CD8-positive, alpha-beta memory T cell (primary cell): ENCODE results near the gene FGF5. TPM values are rescaled to one million over a fixed set of nuclear protein-coding genes. Genes with fewer than 3 reads are reported as not detected.
A peak's percentile ranks its signal among the peaks of the same experiment; 100 is the strongest.

ENCODE experiments used
- CTCF ChIA-PET: fragments of 350-600 bp; sonication (Branson Sonifier 250); formaldehyde crosslinking; loops from one replicate; lab custom pipeline; 2021; ENCODE audit warnings: antibody characterized with exemption; lab: Charles Lee
- POLR2A ChIA-PET: fragments of 350-600 bp; sonication (Branson Sonifier 250); formaldehyde crosslinking; loops from one replicate; lab custom pipeline; 2021; ENCODE audit warnings: antibody characterized with exemption; lab: Charles Lee
- DNase-seq, 5 donors: peaks; one replicate each; pipeline versions ENCODE4 v3.0.0 to v3.0.0-alpha.2; 2020 to 2022; ENCODE audit warnings: mixed read lengths in 1 of 5
- H3K27ac ChIP-seq: one replicate; pipeline ENCODE4 v1.7.0; 2013; ENCODE audit warnings: low read depth, mild to moderate bottlenecking, low read length, moderate library complexity
- H3K27me3 ChIP-seq: 2 replicates; pipeline ENCODE4 v1.7.0; 2013; ENCODE audit warnings: low read length, mild to moderate bottlenecking; ENCODE audit not compliant: insufficient read depth, poor library complexity, severe bottlenecking
- H3K36me3 ChIP-seq: 2 replicates; pipeline ENCODE4 v1.7.0; 2013; ENCODE audit warnings: mild to moderate bottlenecking, low read length, moderate library complexity; ENCODE audit not compliant: insufficient read depth
- H3K4me1 ChIP-seq: 2 replicates; pipeline ENCODE4 v1.7.0; 2013; ENCODE audit warnings: mild to moderate bottlenecking, low read length, moderate library complexity; ENCODE audit not compliant: insufficient read depth
- H3K4me3 ChIP-seq: 2 replicates; pipeline ENCODE4 v1.7.0; 2013; ENCODE audit warnings: mild to moderate bottlenecking, low read length
- H3K9me3 ChIP-seq: 2 replicates; pipeline ENCODE4 v1.7.0; 2013; ENCODE audit warnings: mild to moderate bottlenecking, low read length
- H3K27ac Mint-ChIP-seq, 8 donors: one replicate each; pipeline ENCODE4 v1.8.0; 2020 to 2021; ENCODE audit warnings: mixed read lengths in 8 of 8, mild to moderate bottlenecking in 6 of 8, inconsistent platforms in 3 of 8, moderate library complexity in 3 of 8
- H3K27me3 Mint-ChIP-seq, 2 donors: one replicate each; pipeline ENCODE4 v1.8.0; 2020 to 2021; ENCODE audit warnings: mixed read lengths in 2 of 2, mild to moderate bottlenecking in 1 of 2, moderate library complexity in 1 of 2
- H3K36me3 Mint-ChIP-seq, 3 donors: one replicate each; pipeline ENCODE4 v1.8.0; 2020 to 2021; ENCODE audit warnings: mixed read lengths in 3 of 3, inconsistent platforms in 1 of 3, mild to moderate bottlenecking in 1 of 3
- H3K4me1 Mint-ChIP-seq, 3 donors: one replicate each; pipeline ENCODE4 v1.8.0; 2020 to 2021; ENCODE audit warnings: mixed read lengths in 3 of 3, inconsistent platforms in 1 of 3, mild to moderate bottlenecking in 1 of 3
- H3K4me3 Mint-ChIP-seq, 7 donors: one replicate each; pipeline ENCODE4 v1.8.0; 2020 to 2021; ENCODE audit warnings: mixed read lengths in 7 of 7, mild to moderate bottlenecking in 6 of 7, moderate library complexity in 4 of 7, inconsistent platforms in 2 of 7
- H3K9me3 Mint-ChIP-seq, 5 donors: one replicate each; pipeline ENCODE4 v1.8.0; 2020 to 2022; ENCODE audit warnings: mixed read lengths in 5 of 5, mild to moderate bottlenecking in 3 of 5, moderate library complexity in 2 of 5, inconsistent platforms in 1 of 5
- polyA plus RNA-seq: library from polyadenylated mRNA; unstranded; fragments of 300-500 nt; fragmentation: Illumina TruSeq; gene quantifications from one replicate; pipeline ENCODE4 v1.2.3, GENCODE V29; 2021
- total RNA-seq, 2 experiments: library from RNA; stranded (reverse); gene quantifications; one replicate each; pipeline ENCODE4 v1.2.3, GENCODE V29; 2021

Gene FGF5
- total and polyA plus RNA-seq, 3 experiments from 2014 or later, result not detected

- Mint-ChIP-seq H3K27me3 (peaks cover 40 to 65% of the 10 kb centered on the region in 2 donors), H3K4me1 (no peaks in the 10 kb centered on the region), H3K4me3 (no peak overlapping the region), H3K36me3 (no peaks in the 10 kb centered on the region), H3K9me3 (no peaks in the 10 kb centered on the region), H3K27ac (no peak overlapping the region)
- no peaks in the 10 kb centered on the region for H3K9me3 ChIP-seq
- no peaks in the 10 kb centered on the region for H3K27me3 ChIP-seq
- ChIA-PET POLR2A (no interaction called here), CTCF (no interaction called here)
- no peaks in the 10 kb centered on the region for H3K4me1 ChIP-seq
- no peak for DNase-seq
- H3K36me3 ChIP-seq, result no peaks in the 10 kb centered on the region
- H3K27ac ChIP-seq, result no peak overlapping the region
- no peak overlapping the region for H3K4me3 ChIP-seq
Measured at GRCh38 chr4:80257851-80258250, 8.6 kb upstream of the FGF5 start.

GRCh38 chr4:80259012-80259411 lies 7.5 kb upstream of the FGF5 start:
- Mint-ChIP-seq H3K27ac (no peak overlapping the region), H3K4me1 (peaks cover 0 to 1% (median 0%) of the 10 kb centered on the region in 3 donors), H3K36me3 (no peaks in the 10 kb centered on the region), H3K27me3 (peaks cover 49 to 73% of the 10 kb centered on the region in 2 donors), H3K4me3 (no peak overlapping the region), H3K9me3 (no peaks in the 10 kb centered on the region)
- H3K27ac ChIP-seq, result no peak overlapping the region
- no peak for DNase-seq
- H3K27me3 ChIP-seq, result no peaks in the 10 kb centered on the region
- no peaks in the 10 kb centered on the region for H3K4me1 ChIP-seq
- CTCF ChIA-PET, result no interaction called here
- POLR2A ChIA-PET, result no interaction called here
- no peak overlapping the region for H3K4me3 ChIP-seq
- H3K36me3 ChIP-seq, result no peaks in the 10 kb centered on the region
- H3K9me3 ChIP-seq, result no peaks in the 10 kb centered on the region

GRCh38 chr4:80259817-80260216 lies 6.6 kb upstream of the FGF5 start:
- POLR2A ChIA-PET, result no interaction called here
- Histone ChIP-seq H3K27me3 (peaks cover 5% of the 10 kb centered on the region), H3K27ac (no peak overlapping the region), H3K4me1 (no peaks in the 10 kb centered on the region), H3K9me3 (no peaks in the 10 kb centered on the region), H3K4me3 (no peak overlapping the region), H3K36me3 (no peaks in the 10 kb centered on the region)
- no peaks in the 10 kb centered on the region for H3K9me3 Mint-ChIP-seq
- CTCF ChIA-PET, result no interaction called here
- H3K27me3 Mint-ChIP-seq, result peaks cover 50 to 77% of the 10 kb centered on the region in 2 donors
- H3K27ac Mint-ChIP-seq, result no peak overlapping the region
- peaks cover 0 to 8% (median 0%) of the 10 kb centered on the region in 3 donors for H3K4me1 Mint-ChIP-seq
- H3K4me3 Mint-ChIP-seq, result no peak overlapping the region
- no peaks in the 10 kb centered on the region for H3K36me3 Mint-ChIP-seq
- no peak for DNase-seq

GRCh38 chr4:80261989-80262600 lies 4.4 kb upstream of the FGF5 start:
- no peaks in the 10 kb centered on the region for H3K36me3 ChIP-seq
- H3K27me3 Mint-ChIP-seq, result peaks cover 53 to 77% of the 10 kb centered on the region in 2 donors
- POLR2A ChIA-PET, result no interaction called here

GRCh38 chr4:80263541-80264351 lies 2.7 kb upstream of the FGF5 start:
- Mint-ChIP-seq H3K9me3 (peaks cover 0 to 2% (median 0%) of the 10 kb centered on the region in 5 donors), H3K27ac (peak overlapping the region in 1 of 8 donors; percentile 50), H3K27me3 (peaks cover 62 to 80% of the 10 kb centered on the region in 2 donors), H3K36me3 (no peaks in the 10 kb centered on the region), H3K4me3 (peak overlapping the region in 1 of 7 donors; percentile 3), H3K4me1 (peaks cover 21 to 44% (median 26%) of the 10 kb centered on the region in 3 donors)
- Histone ChIP-seq H3K4me3 (no peak overlapping the region), H3K27me3 (peaks cover 29% of the 10 kb centered on the region), H3K9me3 (no peaks in the 10 kb centered on the region), H3K36me3 (no peaks in the 10 kb centered on the region), H3K27ac (no peak overlapping the region), H3K4me1 (no peaks in the 10 kb centered on the region)
- ChIA-PET POLR2A (no interaction called here), CTCF (no interaction called here)
- no peak for DNase-seq

More at GRCh38 chr4:80261989-80262600, 4.4 kb upstream of the FGF5 start:
- H3K4me3 Mint-ChIP-seq, result no peak overlapping the region
- Histone ChIP-seq H3K9me3 (no peaks in the 10 kb centered on the region), H3K4me1 (no peaks in the 10 kb centered on the region), H3K27me3 (peaks cover 21% of the 10 kb centered on the region), H3K4me3 (no peak overlapping the region), H3K27ac (no peak overlapping the region)
- DNase-seq, result no peak
- no peak overlapping the region for H3K27ac Mint-ChIP-seq
- H3K4me1 Mint-ChIP-seq, result peaks cover 16 to 30% (median 17%) of the 10 kb centered on the region in 3 donors
- H3K9me3 Mint-ChIP-seq, result no peaks in the 10 kb centered on the region
- H3K36me3 Mint-ChIP-seq, result no peaks in the 10 kb centered on the region
- CTCF ChIA-PET, result interaction anchor here (0.6 kb wide), 1 partner anchor 106 kb away, joined by 3 read pairs; no protein-coding TSS in a partner anchor

GRCh38 chr4:80264352-80264647 lies 2.2 kb upstream of the FGF5 start:
- DNase-seq, result no peak
- ChIA-PET POLR2A (no interaction called here), CTCF (no interaction called here)
- Mint-ChIP-seq H3K36me3 (no peaks in the 10 kb centered on the region), H3K4me1 (peaks cover 21 to 49% (median 29%) of the 10 kb centered on the region in 3 donors), H3K4me3 (no peak overlapping the region), H3K27me3 (peaks cover 66 to 81% of the 10 kb centered on the region in 2 donors), H3K9me3 (peaks cover 0 to 2% (median 0%) of the 10 kb centered on the region in 5 donors), H3K27ac (peak overlapping the region in 1 of 8 donors; percentile 50)
- Histone ChIP-seq H3K4me3 (no peak overlapping the region), H3K9me3 (no peaks in the 10 kb centered on the region), H3K27me3 (peaks cover 33% of the 10 kb centered on the region), H3K36me3 (no peaks in the 10 kb centered on the region), H3K27ac (no peak overlapping the region), H3K4me1 (no peaks in the 10 kb centered on the region)

- Histone ChIP-seq H3K9me3 (no peaks in the 10 kb centered on the region), H3K27me3 (peaks cover 33% of the 10 kb centered on the region), H3K27ac (no peak overlapping the region), H3K36me3 (no peaks in the 10 kb centered on the region), H3K4me3 (no peak overlapping the region), H3K4me1 (no peaks in the 10 kb centered on the region)
- ChIA-PET POLR2A (no interaction called here), CTCF (no interaction called here)
- Mint-ChIP-seq H3K4me1 (peaks cover 21 to 49% (median 29%) of the 10 kb centered on the region in 3 donors), H3K27me3 (peaks cover 66 to 82% of the 10 kb centered on the region in 2 donors), H3K36me3 (no peaks in the 10 kb centered on the region), H3K4me3 (peak overlapping the region in 2 of 7 donors; percentile 25 to 61), H3K27ac (peak overlapping the region in 1 of 8 donors; percentile 50), H3K9me3 (peaks cover 0 to 2% (median 0%) of the 10 kb centered on the region in 5 donors)
- no peak for DNase-seq
Measured at GRCh38 chr4:80264825-80265224, 1.6 kb upstream of the FGF5 start.

GRCh38 chr4:80265571-80266252 lies 752 bp upstream of the FGF5 start:
- Histone ChIP-seq H3K36me3 (no peaks in the 10 kb centered on the region), H3K4me3 (no peak overlapping the region), H3K9me3 (no peaks in the 10 kb centered on the region), H3K27ac (no peak overlapping the region), H3K4me1 (no peaks in the 10 kb centered on the region), H3K27me3 (peaks cover 33% of the 10 kb centered on the region)
- no peak for DNase-seq
- no peaks in the 10 kb centered on the region for H3K36me3 Mint-ChIP-seq
- CTCF ChIA-PET, result no interaction called here
- H3K4me3 Mint-ChIP-seq, result peak overlapping the region in 6 of 7 donors; percentile 4 to 65 (median 54)
- H3K27me3 Mint-ChIP-seq, result peaks cover 66 to 88% of the 10 kb centered on the region in 2 donors
- H3K9me3 Mint-ChIP-seq, result peaks cover 0 to 2% (median 0%) of the 10 kb centered on the region in 5 donors
- POLR2A ChIA-PET, result no interaction called here
- H3K4me1 Mint-ChIP-seq, result peaks cover 21 to 49% (median 29%) of the 10 kb centered on the region in 3 donors
- peak overlapping the region in 1 of 8 donors; percentile 13 for H3K27ac Mint-ChIP-seq
